ENCODE results near the gene SLC25A10.

Gene SLC25A10

DNA sequence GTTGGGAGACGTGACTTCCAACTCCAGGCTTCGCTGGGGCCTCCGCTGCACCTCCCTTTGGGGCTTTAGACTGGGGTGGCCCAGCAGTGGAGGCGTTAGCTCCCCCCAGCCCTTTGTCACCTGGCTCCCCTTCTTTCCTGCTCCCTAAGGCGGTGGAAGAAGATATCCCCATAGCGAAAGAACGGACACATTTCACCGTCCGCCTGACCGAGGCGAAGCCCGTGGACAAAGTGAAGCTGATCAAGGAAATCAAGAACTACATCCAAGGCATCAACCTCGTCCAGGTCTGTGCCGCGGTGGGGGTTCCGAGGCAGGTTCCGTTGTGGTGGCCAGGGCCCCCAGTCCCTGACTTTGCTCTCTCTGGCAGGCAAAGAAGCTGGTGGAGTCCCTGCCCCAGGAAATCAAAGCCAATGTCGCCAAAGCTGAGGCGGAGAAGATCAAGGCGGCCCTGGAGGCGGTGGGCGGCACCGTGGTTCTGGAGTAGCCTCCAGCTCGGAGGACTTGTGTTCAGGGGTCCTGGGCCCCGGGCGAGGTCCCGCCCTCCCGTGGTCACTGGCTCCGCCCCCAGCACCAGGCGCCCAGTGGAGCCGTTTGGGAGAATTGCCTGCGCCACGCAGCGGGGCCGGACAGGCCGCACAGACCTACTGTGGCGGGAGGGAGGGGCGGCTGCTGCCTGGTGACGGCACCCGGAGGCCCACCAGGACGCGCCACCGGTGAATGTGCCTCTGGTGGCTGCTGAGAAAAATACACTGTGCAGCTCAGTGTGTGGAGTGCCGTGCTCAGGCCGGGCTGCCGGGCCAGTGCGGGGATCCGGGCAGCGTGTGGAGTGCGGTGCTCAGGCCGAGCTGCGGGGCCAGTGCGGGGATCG, 5.1 kb upstream of the SLC25A10 start:
- DNase-seq = no peak

DNA sequence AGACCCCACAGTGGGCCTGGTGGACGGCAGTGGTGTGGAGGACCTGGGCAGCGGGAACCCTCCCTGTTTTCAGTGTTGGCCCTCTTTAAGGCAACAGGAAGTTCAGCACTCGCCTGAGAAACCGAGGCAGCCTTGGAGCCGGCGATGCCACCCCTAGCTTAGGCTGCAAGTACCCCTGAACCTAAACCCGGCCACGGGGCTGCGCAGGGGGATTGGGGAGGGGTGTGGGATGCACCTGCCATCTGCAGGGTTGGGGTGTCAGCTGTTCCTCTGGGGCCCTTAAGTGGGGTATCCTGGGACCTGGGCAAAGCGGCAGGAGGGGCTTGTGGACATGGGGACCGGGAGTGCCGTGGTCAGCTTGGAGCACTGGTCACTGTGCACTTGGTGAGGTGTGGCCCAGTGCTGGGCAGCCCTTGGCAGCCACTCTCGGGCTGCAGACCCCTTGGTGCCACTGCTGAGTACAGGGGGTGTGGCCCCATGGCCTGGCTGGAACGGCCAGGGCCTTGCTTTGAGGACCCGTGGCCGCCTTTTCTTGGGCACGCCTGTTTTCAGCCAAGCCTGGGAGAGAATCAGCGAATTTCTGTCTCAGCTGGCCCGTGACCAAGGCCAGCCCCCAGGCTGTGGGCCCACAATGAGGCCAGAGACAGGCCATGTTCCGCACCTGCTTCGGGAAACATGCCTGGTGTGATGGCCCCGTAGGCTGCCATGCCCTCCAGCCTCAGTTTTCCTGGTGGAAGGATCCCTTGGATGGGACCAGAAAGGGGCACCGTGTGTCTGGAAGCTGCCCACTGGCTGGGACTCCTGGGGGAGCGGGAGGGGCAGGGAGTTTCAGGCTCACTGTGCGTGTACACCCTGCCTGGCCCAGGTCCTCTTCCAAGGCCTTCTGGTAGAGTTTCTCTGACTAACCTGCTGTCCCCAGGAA, 4.1 kb upstream of the SLC25A10 start:
- DNase-seq = no peak

DNA sequence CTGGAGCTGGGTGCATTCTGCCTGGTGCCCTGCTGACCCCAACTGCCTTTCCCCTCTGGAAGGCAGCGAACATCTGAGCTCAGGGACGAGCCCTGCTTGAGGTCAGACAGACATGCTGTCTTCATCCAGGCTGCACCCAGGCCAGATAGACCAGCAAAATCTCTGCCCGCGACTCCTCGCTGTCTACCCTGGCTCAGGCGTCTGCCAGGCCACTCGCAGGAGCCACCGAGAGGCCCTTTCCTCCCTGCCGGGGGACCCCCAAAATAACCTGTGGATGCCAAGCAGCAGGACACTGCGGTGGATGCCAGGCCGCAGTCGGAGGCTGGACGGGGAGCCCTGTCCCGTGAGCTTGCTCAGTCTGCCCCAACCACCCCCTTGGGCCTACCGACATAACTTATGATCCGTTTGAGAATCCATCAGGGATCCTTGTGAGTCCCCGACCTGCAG, 3.3 kb upstream of the SLC25A10 start:
- no peak for DNase-seq

DNA sequence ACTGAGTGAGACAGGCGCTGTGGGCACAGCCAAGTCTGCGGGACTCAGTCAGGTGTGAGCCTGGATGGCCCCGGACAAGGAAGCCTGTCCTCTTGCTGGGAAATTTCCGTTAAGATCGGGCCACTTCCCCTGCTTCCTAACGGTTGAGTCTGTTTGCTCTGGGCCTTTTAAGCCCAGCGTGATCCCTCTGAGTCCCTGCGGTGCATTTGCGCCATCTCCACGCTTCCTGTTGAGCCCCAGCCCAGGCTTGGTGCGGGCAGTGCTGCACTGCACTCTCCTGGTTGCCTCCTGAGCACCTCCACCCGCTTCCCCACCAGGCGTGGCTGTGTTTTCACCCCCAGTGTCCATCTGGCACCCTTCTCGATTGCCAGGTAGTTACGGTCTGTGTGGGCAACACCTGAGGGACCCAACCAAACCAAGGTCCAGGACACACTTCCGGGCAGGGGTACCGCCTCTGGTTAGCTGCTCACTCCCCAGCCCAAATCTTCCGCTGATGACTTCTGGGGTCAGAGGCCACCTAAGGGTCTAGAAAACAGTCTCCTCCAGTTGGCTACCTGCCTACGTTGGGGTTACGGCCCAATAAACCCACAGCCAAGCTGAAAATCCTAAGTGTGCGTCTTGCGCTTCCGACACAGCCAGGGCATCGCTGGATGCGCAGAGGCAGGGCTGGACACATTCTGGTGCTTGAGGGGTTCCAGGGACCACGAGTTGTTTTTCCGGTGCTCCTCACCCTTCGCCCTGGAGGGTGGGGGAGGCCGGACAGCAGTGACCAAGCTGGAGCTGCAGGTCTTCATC, 1.4 kb upstream of the SLC25A10 start:
- DNase-seq = peak; percentile 64

DNA sequence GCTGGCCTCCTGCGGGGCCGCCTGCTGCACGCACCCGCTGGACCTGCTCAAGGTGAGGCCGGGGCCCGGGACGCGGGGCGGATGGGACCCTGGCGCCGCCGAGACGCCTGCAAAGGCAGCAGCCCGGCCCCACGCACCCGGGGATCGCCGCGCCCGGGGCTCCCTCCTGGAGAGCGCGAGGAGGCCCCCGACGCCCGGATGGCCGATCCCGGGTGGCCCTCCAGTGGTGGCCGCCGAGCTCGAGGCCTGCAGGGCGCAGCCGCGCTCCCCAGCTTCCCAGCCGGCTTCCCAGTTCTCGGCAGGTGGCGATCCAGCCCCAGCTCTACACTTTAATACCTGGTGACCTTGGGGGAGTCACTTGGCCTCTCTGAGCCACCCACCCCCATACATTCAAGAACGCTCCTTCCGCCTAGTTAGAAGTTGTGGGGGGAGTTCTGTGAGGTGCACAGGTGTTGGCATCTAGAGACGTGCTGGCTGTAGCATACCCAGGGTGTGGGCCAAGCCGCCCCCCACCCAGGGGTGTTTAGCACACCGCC, 452 bp downstream of the SLC25A10 start:
- no peak for DNase-seq

DNA sequence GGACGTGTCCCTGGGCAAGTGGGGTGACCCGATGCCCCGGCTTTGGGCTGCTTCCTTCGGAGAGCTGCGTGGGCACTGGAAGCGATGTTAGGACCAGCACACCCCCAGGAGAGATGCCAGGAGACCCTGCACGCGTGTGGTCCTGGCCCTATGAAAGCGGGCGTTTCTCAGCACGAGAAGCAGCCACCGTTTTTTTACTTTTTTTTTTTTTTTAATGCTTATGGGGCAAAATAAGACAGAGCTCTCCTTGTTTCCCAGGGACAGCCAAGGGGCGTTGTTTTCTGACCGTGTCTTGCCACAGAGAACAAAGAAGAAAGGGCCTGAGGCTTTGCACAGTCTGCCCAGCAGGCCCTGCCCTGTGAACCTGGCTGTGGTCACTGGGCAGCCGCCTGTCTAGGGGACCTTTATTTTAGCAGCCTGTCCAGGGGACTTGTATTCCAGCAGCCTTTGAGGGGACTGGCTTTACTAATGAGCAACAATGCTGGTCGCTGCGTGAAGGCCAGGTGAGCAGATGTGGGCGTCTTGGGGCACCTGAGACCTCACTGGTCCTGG, 996 bp downstream of the SLC25A10 start:
- no peak for DNase-seq

DNA sequence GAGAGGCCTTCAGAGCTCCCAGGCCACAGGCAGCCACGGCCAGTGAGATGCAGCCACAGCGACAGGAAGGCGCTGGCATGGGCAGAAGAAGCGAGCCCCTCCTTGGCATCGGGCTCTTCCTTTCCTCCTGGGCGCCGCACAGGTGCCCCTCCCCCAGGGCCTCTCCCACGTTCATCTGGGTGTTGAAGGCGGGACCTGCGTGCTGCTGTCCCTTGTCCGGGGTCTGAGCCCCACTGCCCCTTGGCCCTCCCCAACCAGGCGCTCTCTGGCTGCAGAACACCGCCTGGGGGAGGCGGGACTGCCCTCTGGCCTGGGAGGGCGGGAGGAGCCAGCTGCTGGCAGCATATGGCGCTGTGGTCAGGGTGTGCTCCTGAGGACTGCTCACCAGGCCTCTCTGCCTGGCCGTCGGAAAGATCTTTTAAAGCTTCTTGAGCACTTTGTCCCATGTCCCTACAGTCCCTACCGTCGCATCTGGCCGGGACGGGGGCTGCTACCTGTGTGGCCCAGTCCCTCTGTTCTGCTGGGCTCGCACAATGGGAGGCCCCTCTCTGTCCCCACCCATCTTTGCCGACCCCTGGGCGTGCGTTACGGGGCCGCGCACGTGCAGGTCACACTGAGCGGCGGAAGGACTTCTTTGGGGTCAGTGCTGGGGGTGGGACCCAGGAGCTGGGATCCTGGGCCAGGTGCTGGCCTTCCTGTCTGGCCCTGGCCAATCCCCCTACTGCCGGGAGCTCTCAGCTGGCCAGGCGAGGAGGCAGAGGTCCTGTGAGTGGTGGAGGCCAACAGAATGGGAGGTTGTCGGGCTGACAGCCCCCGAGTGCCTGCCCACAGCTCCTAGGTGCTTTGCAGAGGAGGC, 1.7 kb downstream of the SLC25A10 start:
- no peak for DNase-seq

DNA sequence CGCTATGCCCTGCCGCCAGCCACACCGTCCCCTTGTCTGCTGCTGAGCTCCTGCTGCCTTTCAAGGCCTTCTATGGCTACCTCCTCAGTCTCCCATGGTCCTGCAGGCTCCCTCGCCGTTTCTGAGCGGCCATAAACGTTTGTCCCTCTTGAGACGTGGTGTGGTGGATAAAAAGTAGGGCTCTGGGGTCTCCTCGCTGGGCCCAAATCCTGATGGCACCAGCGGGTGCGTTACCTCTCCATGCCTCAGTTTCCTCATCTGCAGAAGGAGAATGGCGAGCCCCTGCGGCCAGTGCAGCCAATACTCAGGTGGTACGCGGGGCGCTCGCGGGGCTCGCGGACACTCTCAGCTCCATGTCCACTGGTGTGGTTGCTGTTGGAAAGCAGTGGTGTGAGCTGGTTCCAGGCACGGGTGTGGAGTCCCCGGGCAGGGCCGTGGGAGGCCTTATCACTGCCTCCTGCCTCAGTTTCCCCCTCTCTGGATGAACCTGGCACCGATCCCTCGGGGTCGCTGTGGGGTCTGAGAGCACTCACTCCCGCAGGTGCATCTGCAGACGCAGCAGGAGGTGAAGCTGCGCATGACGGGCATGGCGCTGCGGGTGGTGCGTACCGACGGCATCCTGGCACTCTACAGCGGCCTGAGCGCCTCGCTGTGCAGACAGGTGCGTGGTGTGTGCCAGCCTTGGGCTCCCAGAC, 2.5 kb downstream of the SLC25A10 start:
- DNase-seq = no peak

DNA sequence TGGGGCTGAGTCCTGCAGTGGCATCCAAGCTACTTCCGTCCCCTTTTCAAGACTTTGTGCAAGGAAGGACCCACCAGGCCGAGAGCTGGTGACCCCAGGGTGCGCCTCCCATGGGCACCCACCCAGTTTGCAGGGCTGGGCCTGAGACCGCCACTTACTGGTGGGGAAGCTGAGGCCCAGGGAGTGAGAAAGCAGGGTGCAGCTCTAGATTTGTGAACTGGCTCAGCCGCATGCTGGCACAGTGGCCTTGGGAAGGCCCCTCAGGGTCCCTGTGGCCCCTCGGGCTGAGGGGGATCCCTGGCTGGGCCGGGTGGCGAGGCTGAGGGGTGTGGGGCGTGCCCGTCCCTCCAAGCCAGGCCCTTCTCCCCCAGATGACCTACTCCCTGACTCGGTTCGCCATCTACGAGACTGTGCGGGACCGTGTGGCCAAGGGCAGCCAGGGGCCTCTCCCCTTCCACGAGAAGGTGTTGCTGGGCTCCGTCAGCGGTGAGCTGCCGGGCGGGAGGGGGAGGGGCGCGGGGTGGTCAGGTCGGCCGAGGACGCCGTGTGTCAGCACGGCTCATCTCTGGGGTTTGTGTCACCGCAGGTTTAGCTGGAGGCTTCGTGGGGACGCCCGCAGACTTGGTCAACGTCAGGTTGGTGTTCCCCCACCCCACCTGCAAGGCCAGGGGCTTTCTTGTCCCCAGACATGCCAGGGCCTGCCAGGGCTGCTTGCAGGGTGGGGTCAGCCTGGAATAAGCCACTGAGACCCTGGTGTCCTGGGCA, 3.2 kb downstream of the SLC25A10 start:
- no peak for DNase-seq

DNA sequence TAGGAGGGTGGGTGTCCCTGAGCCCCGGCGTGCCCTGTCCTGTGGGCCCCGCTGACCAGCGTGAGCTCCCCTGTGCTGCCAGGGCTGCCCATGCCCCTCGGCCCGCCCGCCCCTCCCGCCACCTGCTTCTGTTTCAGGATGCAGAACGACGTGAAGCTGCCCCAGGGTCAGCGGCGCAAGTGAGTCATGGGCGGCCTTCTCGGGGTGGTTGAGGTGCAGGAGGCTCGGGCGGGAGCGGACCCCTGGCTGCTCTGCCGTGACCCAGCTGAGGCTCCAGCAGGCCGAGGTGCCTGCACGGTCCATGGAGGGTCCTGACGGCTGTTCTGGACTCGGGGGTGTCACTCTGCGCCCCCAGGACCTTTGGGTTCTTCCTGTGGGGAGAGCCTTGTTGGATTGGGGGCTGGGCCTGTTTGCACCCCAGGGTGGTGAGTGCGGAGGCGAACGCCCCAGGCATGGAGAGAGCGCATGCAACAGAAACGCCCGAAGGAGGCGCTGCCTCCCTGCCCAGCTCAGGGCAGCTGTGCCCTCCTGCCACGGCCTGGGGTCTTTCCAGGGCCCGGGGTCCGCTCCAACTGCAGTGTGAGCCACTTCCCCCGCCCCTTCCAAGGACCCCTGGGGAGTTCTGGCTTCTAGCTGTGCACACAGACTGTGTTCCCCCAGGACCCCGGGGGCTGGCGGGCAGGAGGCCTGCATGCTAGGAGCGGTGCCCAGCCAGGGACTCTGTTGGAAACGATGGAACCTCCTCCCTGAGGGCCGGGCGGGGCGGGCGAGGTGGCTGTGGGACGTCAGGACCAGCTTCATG, 4.0 kb downstream of the SLC25A10 start:
- no peak for DNase-seq

DNA sequence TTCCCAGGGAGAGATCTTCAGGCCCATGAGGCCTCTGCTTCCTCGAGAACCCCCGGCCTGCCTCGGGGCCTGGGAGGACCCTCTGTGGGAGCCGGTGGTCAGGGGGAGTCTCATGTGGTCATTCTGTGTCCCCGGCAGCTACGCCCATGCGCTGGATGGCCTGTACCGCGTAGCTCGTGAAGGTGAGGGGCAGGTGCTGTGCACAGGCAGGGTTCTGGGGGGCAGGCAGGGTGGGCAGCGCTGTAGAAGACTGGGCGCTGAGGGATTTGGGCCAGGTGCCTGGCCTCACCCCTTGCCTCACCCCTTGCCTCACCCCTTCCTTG, 4.6 kb downstream of the SLC25A10 start:
- no peak for DNase-seq

DNA sequence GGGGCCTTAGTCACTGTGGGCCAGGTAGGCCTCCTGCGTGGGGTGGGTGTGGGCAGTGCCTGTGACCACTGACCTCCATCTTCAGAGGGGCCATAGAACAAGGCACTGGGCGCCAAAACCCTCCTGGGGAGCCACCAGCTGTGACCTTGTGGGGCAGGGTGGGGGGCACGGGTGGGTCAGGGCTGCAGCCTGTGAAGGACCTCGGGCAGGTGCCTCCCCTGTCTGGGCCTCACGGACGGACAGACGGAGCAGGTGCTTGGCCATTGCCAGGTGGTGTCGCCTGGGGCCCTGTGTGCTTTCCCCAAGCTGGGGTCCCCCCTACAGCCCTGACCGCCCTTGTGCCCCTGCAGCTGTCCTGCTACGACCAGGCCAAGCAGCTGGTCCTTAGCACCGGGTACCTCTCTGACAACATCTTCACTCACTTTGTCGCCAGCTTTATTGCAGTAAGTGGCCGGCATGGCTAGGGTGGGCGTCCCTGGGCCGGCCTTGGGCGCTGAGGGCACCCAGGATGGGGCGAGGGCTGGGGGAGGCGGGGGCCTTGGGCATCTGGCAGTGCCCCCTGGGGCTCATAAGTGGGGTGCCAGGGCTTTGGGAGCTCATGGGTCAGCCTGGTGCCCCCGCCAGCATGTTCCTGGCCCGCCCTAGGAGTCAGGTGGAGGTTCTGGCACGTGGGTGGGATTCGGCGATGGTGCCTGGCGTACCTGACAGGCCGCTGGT, 5.1 kb downstream of the SLC25A10 start:
- no peak for DNase-seq

DNA sequence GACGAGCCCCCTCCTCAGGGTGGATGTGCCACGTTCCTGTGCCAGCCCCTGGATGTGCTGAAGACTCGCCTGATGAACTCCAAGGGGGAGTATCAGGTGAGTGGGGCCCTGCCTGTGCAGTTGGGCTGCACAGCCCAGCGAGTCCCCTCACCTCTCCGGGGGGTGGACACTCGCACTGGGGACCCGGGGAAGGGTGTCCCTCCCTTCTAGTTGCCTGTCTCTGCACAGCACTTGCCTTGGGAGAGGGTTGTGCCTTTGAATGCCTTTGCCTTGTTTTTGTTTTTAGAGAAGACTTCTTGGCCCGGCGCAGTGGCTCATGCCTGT, 5.6 kb downstream of the SLC25A10 start:
- DNase-seq = no peak

DNA sequence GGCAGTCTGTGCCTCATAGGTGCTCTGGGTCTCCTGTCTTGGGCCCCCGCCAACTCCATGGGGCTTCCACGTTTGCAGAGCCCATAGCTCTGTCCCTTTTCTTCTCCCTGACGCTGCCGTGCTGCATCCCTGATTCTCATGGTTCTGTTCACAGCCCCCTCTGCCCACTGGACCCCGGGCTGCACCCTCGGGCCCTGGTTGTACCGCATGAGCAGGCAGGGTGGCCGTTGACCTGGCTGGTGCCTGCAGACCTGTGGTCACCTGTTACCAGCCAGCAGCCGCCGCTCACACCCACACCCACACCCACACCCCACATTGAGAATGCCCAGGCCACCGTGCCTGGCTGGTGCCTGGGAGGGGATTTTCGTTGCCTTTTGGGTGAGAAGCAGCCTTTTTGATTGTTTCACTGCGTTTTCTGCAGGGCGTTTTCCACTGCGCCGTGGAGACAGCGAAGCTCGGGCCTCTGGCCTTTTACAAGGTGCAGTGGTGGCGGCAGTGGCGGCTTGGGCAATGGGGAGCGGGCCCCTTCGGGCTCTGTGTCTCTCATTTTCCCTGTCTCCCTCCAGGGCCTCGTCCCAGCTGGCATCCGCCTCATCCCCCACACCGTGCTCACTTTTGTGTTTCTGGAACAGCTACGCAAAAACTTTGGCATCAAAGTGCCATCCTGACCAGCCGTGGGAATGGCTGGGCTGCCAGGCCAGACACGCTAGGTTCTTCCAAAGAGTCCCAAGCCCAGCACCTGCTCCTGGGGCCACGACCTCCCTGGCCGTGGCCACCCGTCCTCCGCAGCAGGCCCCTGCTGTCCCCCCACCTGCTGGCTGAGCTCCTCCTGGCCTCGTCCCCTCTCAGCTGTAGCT, 7.6 kb downstream of the SLC25A10 start:
- DNase-seq = no peak

DNA sequence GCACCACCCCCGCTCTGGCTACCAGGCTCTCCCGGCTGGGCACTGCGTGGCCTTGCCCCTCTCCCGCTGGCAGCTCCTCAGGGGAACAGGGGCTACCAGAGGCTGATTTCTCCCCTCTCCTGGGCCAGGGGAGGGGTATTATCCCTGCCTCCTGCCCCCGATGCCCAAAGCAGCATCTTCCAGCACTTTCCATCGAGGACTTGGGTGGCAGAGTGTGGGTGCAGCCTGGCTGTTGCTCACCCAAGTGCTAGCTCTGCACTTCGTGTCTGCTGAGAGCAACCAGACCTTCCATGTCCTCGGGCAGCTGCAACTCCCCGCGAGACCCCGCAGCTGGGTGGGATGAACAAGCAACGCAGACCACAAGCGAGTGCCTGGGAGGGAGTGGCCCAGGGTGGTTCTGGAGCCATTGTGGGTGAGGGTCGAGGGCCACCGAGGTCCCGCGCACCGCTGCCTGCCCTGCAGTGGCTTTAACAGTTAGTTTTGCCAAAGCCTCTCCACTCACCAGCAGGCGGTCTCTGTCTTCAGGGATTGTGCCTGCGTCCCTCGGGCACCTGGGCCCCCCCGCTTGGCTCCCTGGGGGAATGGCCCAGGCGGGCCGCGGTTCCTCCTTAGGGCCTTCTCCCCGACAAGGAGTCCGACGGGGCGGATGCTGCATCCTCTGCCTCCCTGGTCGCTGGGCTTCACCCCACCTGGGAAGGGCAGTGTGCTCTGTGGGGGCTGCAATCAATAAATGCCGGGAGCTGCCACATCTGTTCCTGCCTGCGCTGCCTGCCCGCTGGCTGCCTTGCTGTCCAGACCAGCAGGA, 8.4 kb downstream of the SLC25A10 start:
- no peak for DNase-seq

DNA sequence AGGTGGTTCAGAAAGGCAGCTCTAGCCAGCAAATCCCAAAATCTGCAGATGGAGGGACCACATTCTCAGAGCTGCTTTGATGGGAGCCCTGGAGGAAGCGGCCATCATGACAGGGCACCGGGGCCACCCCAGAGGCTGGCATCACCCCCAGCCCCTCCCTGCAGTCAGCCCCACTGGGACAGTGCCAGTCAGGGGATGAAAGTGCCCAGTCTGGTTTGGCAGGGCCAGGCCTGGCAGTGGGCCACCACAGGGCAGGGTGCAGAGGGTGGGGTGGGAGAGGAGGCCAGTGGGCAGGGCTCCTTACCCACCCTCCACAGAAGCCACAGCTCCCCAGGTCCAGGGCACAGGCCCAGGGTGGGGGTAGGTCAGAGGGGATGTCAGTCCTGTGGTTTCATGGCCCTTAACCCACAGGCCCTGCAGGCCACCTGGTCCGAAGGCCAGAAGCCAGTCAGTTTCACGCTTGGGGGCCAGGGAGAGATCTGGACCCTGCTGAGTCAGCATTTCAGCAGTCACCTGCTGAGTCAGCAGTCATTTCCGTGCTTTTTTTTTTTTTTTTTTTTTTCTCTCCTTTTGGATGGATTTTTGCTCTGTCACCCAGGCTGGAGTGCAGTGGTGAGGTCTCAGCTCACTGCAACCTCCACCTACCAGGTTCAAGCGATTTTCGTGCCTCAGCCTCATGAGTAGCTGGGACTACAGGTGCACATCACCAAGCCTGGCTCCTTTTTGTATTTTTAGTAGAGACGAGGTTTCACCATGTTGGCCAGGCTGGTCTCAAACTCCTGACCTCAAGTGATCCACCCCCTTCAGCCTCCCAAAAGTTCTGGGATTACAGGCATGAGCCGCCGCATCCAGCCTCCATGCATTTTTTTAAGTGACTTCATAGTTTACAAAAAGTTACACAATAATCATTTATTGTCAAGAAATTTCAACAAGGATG, 10.4 kb downstream of the SLC25A10 start:
- no peak for DNase-seq

Data from activated CD8-positive, alpha-beta memory T cell treated with anti-CD3 and anti-CD28 coated beads, Interleukin-2, amount 50 U/mL, for 48 hours (primary cell).